Neural cell (in vitro differentiated cells): Measurements from ENCODE around the gene SMO. TPM values are rescaled to one million over a fixed set of nuclear protein-coding genes. Genes with fewer than 3 reads are reported as not detected.

Experiments used
- H2AFZ ChIP-seq: fragments of 200-600, 300-800 bp; sonication (generic), shearing (Covaris generic); 2 replicates; pipeline ENCODE4 v1.6.0; 2014; ENCODE audit warnings: low read depth, mild to moderate bottlenecking, antibody characterized with exemption, low read length, moderate library complexity
- H3F3A ChIP-seq: fragments of 200-600 bp; shearing (Covaris generic); 2 replicates; pipeline ENCODE4 v1.6.1; 2016; ENCODE audit warnings: mild to moderate bottlenecking, moderate library complexity, mixed read lengths, antibody characterized with exemption, low read length; ENCODE audit not compliant: insufficient read depth, poor library complexity, severe bottlenecking
- H3K27ac ChIP-seq: fragments of 200-600, 300-800 bp; sonication (generic), shearing (Covaris generic); 2 replicates; pipeline ENCODE4 v1.5.1; 2014; ENCODE audit warnings: mild to moderate bottlenecking, low read length, moderate library complexity
- H3K27me3 ChIP-seq: fragments of 300-800, 200-600 bp; sonication (generic), shearing (Covaris generic); 2 replicates; pipeline ENCODE4 v1.6.0; 2014; ENCODE audit warnings: mild to moderate bottlenecking, low read depth, low read length, moderate library complexity; ENCODE audit not compliant: insufficient read depth
- H3K36me3 ChIP-seq: fragments of 300-800, 200-600 bp; sonication (generic), shearing (Covaris generic); 2 replicates; pipeline ENCODE4 v1.5.1; 2014; ENCODE audit warnings: mild to moderate bottlenecking, antibody characterized with exemption, low read length, moderate library complexity; ENCODE audit not compliant: insufficient read depth
- H3K4me2 ChIP-seq: fragments of 300-800, 200-600 bp; sonication (generic), shearing (Covaris generic); 2 replicates; pipeline ENCODE4 v1.6.0; 2014; ENCODE audit warnings: mild to moderate bottlenecking, low read length
- H3K4me3 ChIP-seq: fragments of 300-800, 200-600 bp; sonication (generic), shearing (Covaris generic); 2 replicates; pipeline ENCODE4 v1.5.1; 2014; ENCODE audit warnings: mild to moderate bottlenecking, low read length, moderate library complexity
- H3K79me2 ChIP-seq: fragments of 200-600 bp; shearing (Covaris generic); replicated peaks from 2 replicates; pipeline ENCODE4 v1.6.0; 2014; ENCODE audit warnings: mild to moderate bottlenecking, low read length, moderate library complexity; ENCODE audit not compliant: insufficient read depth
- H3K9ac ChIP-seq: fragments of 300-800, 200-600 bp; sonication (generic), shearing (Covaris generic); 2 replicates; pipeline ENCODE4 v1.6.1; 2016; ENCODE audit warnings: mild to moderate bottlenecking, low read length, mixed read lengths
- H3K9me2 ChIP-seq: fragments of 200-600 bp; shearing (Covaris generic); 2 replicates; pipeline ENCODE4 v1.6.1; 2016; ENCODE audit warnings: mild to moderate bottlenecking, low read length, mixed read lengths; ENCODE audit not compliant: insufficient read depth
- H3K9me3 ChIP-seq: fragments of 200-600, 300-800 bp; sonication (generic), shearing (Covaris generic); 2 replicates; pipeline ENCODE4 v1.6.1; 2016; ENCODE audit warnings: mild to moderate bottlenecking, mixed run types, low read length, moderate library complexity, mixed read lengths
- H4K20me1 ChIP-seq: fragments of 200-600 bp; shearing (Covaris generic); 2 replicates; pipeline ENCODE4 v1.6.1; 2016; ENCODE audit warnings: mild to moderate bottlenecking, mixed run types; ENCODE audit not compliant: insufficient read depth
- EP300 ChIP-seq: fragments of 450-650 bp; conservative IDR thresholded peaks from 2 replicates; pipeline ENCODE4 v1.6.1; 2014; ENCODE audit warnings: antibody characterized with exemption, mild to moderate bottlenecking, moderate library complexity; ENCODE audit not compliant: poor library complexity, severe bottlenecking
- EZH2 ChIP-seq: fragments of 200-600, 300-800 bp; shearing (Covaris generic), sonication (generic); IDR thresholded peaks from 2 replicates; pipeline ENCODE4 v1.6.1; 2014; ENCODE audit warnings: antibody characterized with exemption, low read length, borderline replicate concordance, mild to moderate bottlenecking; ENCODE audit not compliant: insufficient read depth, poor library complexity, severe bottlenecking
- MXI1 ChIP-seq: fragments of 450-650 bp; conservative IDR thresholded peaks from 2 replicates; pipeline ENCODE4 v1.6.1; 2014; ENCODE audit warnings: antibody characterized with exemption, mild to moderate bottlenecking; ENCODE audit not compliant: poor library complexity, severe bottlenecking
- POLR2AphosphoS5 ChIP-seq: IDR thresholded peaks from 2 replicates; pipeline ENCODE4 v1.6.1; 2012
- RAD21 ChIP-seq: fragments of 450-650 bp; conservative IDR thresholded peaks from 2 replicates; pipeline ENCODE4 v1.6.1; 2014; ENCODE audit warnings: antibody characterized with exemption, mild to moderate bottlenecking, moderate library complexity
- REST ChIP-seq: IDR thresholded peaks from 2 replicates; pipeline ENCODE4 v1.6.1; 2012; ENCODE audit warnings: borderline replicate concordance
- SMC3 ChIP-seq: fragments of 450-650 bp; conservative IDR thresholded peaks from 2 replicates; pipeline ENCODE4 v1.6.1; 2014; ENCODE audit warnings: antibody characterized with exemption, mild to moderate bottlenecking, moderate library complexity; ENCODE audit not compliant: poor library complexity
- TAF1 ChIP-seq: IDR thresholded peaks from 2 replicates; pipeline ENCODE4 v1.6.1; 2012; ENCODE audit warnings: low read depth
- polyA plus RNA-seq: library from polyadenylated mRNA; depleted of rRNA; stranded (reverse); fragments of >200 nt; gene quantifications from 2 replicates; pipeline ENCODE4 v1.2.3, GENCODE V29; 2014
- TF ChIP-seq, protein P1 (sequence below): fragments of 450-650 bp; IDR thresholded peaks from 2 replicates; pipeline ENCODE4 v1.5.1; 2014; ENCODE audit warnings: antibody characterized with exemption, mild to moderate bottlenecking, moderate library complexity; ENCODE audit not compliant: poor library complexity, severe bottlenecking

Gene SMO
- polyA plus RNA-seq, 1 donor from 2014 or later = 8.8 TPM

DNA sequence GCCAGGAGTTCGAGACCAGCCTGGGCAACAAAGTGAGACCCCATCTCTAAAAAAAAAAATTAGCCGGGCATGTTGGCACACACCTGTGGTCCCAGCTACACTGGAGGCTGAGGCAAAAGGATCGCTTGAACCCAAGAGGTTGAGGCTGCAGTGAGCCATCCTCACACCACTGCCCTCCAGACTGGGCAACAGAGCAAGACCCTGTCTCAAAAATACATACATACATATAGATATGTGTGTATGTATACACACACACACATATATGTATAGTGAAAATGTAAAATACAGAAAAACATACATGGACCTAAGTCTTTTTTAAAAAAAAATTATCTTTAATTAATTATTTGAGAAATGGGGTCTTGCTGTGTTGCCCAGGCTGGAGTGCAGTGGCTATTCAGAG lies 5.5 kb downstream of the SMO start:
- H3K79me2 ChIP-seq = peaks cover 83% of the 10 kb centered on the region
- no peak overlapping the region for H3K27ac ChIP-seq
- H3K27me3 ChIP-seq = no peaks in the 10 kb centered on the region
- H3K9me3 ChIP-seq = no peaks in the 10 kb centered on the region
- no peaks in the 10 kb centered on the region for H3K9me2 ChIP-seq
- no peak for TF ChIP-seq REST
- TF ChIP-seq RAD21 = no peak
- TF ChIP-seq TAF1 = no peak
- TF ChIP-seq POLR2AphosphoS5 = no peak
- no peak for TF ChIP-seq EZH2
- TF ChIP-seq EP300 = no peak
- TF ChIP-seq, protein P1, sequence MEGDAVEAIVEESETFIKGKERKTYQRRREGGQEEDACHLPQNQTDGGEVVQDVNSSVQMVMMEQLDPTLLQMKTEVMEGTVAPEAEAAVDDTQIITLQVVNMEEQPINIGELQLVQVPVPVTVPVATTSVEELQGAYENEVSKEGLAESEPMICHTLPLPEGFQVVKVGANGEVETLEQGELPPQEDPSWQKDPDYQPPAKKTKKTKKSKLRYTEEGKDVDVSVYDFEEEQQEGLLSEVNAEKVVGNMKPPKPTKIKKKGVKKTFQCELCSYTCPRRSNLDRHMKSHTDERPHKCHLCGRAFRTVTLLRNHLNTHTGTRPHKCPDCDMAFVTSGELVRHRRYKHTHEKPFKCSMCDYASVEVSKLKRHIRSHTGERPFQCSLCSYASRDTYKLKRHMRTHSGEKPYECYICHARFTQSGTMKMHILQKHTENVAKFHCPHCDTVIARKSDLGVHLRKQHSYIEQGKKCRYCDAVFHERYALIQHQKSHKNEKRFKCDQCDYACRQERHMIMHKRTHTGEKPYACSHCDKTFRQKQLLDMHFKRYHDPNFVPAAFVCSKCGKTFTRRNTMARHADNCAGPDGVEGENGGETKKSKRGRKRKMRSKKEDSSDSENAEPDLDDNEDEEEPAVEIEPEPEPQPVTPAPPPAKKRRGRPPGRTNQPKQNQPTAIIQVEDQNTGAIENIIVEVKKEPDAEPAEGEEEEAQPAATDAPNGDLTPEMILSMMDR = no peak
- no peak for TF ChIP-seq SMC3
- no peak for TF ChIP-seq MXI1
- H3K4me2 ChIP-seq = no peak overlapping the region
- no peak overlapping the region for H2AFZ ChIP-seq
- no peaks in the 10 kb centered on the region for H4K20me1 ChIP-seq
- H3K4me3 ChIP-seq = no peak overlapping the region
- H3K9ac ChIP-seq = no peak overlapping the region
- H3F3A ChIP-seq = no peaks in the 10 kb centered on the region
- no peaks in the 10 kb centered on the region for H3K36me3 ChIP-seq

GRCh38 chr7:129197771-129198170 lies 9.3 kb downstream of the SMO start:
- Histone ChIP-seq H3K4me3 (no peak overlapping the region), H3K27me3 (no peaks in the 10 kb centered on the region), H3K9me3 (no peaks in the 10 kb centered on the region), H3F3A (no peaks in the 10 kb centered on the region), H3K36me3 (no peaks in the 10 kb centered on the region), H4K20me1 (no peaks in the 10 kb centered on the region), H3K79me2 (peaks cover 55% of the 10 kb centered on the region), H3K4me2 (no peak overlapping the region), H3K9ac (no peak overlapping the region), H2AFZ (no peak overlapping the region), H3K27ac (no peak overlapping the region), H3K9me2 (no peaks in the 10 kb centered on the region)
- no peak for TF ChIP-seq MXI1
- no peak for TF ChIP-seq EZH2

DNA sequence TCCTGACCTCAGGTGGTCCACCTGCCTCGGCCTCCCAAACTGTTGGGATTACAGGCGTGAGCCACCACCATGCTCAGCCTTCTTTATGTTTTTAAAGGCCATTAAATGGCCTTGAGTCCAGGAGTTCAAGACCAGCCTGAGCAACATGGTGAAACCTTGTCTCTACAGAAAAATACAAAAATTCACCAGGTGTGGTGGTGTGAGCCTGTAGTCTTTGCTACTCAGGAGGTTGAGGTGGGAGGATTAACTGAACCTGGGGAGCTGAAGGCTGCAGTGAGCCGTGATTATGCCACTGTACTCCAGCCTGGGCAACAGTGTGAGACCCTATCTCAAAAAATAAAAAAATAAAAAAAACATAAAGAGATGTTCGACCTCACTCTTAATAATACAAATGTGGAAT lies 11.0 kb downstream of the SMO start:
- no peak overlapping the region for H3K4me3 ChIP-seq
- peaks cover 43% of the 10 kb centered on the region for H3K79me2 ChIP-seq
- no peaks in the 10 kb centered on the region for H4K20me1 ChIP-seq

More for the DNA sequence above, 11.0 kb downstream of the SMO start:
- no peak overlapping the region for H3K4me2 ChIP-seq
- H3K27me3 ChIP-seq = no peaks in the 10 kb centered on the region
- H2AFZ ChIP-seq = no peak overlapping the region
- H3K9me2 ChIP-seq = no peaks in the 10 kb centered on the region
- no peaks in the 10 kb centered on the region for H3K9me3 ChIP-seq
- TF ChIP-seq EZH2 = no peak
- no peak for TF ChIP-seq REST
- no peak for TF ChIP-seq RAD21
- TF ChIP-seq SMC3 = no peak
- no peak for TF ChIP-seq EP300
- TF ChIP-seq, protein P1 = no peak
- no peak for TF ChIP-seq TAF1
- no peak for TF ChIP-seq MXI1
- TF ChIP-seq POLR2AphosphoS5 = no peak
- H3K36me3 ChIP-seq = no peaks in the 10 kb centered on the region
- H3K9ac ChIP-seq = no peak overlapping the region
- H3K27ac ChIP-seq = no peak overlapping the region
- H3F3A ChIP-seq = no peaks in the 10 kb centered on the region
